GM19238 (cell line): ENCODE data around the gene LCORL.
"Not testable (repeated sequence)": the region's sequence is repeated elsewhere in the genome, so short reads cannot be mapped to it uniquely, and the experiment has no call there.

ENCODE experiments used
- DNase-seq: peaks from one replicate; pipeline ENCODE4 v3.0.0; 2011; ENCODE audit warnings: low spot score; ENCODE audit not compliant: insufficient read length

LCORL gene

DNA sequence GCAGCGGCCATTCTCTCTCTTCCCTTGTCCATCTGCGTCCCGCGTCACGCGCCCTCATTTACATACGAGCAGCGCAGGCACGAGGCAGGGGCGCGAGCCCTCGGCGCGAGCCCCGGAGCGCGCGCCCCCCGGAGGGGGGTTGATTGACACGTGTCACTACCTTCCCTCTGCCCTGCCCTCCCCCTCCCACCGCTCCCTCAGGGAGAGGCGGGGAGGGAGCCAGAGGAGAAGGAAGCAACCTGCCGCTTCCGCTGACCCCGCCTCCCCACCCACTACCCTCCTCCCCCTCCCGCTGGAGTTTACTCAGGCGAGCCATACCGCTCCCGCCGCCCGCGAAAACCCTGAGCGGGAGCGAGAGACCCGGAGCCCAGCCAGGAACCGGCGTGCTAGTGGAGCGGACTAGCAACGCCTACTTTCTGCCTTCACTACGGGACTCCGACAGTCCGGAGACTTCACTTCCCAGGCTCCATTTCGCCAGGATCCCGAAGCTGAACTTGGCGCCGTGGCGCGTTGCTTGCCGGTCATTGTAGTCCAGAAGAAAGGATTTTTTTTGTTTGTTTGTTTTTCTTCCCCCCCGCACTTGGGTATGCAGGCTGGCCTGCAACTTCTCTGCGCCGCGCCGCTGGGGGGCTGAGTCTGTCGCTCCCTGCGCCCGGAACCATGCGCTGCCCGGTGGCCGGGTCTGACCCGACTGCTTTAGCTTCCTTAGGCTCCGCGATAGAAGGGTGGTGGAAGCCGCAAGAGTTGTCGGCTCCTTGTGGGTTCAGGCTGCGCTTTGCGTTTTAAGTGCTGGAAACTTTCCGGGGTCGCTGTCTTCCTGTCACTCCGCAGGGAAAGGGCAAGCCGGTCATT is at the start of gene LCORL:
Gene LCORL, minus strand, starts transcription at position 36 of the 852 bp plus-strand sequence. Its CDS starts 4 bp downstream, at position 32.
- peak; percentile 78 for DNase-seq

DNA sequence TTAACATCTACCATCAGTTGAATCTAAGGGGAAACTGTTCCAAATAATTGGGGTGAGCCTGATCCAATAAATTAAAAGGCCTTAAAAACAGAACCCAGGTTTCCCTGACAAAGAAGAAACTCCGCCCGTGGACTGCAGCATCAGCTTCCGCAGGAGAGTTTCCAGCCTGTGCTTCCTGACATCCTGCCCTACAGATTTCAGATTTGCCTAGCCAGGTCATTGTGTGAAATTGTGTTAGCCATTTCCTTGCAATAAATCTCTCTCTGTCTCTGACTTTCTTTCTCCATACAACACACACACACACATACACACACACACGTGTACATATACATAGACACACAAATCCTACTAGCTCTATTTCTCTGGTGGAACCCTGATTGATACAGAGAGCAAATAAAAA is 48.3 kb upstream of the LCORL start:
- no peak for DNase-seq

DNA sequence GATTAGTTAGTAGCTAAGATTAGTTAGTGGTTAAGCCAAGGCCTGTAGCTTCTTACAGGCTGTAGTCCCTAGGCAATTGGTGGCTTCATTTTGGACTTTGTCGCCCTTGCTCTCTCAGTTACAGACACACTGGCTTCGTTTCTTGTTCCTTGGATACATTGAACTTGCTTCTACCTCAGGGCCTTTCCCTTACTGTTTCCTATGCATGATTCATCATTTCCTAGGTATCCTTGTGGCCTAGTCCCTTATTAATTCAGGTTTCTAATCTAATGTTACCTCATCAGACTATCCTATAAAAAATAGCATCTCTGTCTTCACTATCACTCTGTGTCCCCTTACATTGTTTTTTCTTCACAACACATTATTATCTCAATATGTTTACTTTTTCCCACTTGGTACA is 45.5 kb upstream of the LCORL start:
- no peak for DNase-seq

DNA sequence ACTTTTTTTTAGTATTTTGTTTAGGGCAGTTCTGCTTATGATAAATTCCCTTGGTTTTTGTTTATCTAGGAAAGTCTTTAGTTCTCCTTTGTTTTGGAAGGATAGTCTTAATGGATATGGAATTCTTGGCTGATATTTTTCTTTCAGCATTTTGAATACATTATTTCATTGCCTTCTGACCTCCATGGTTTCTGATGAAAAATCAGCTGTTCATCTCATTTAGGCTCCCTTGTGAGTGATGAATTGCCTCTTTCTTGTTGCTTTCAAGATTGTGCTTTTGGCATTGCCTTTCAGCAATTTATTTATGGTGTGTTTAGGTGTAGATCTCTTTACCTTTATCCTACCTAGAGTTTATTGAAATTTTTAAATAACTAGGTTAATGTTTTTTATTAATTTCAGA is 41.5 kb upstream of the LCORL start:
- no peak for DNase-seq

DNA sequence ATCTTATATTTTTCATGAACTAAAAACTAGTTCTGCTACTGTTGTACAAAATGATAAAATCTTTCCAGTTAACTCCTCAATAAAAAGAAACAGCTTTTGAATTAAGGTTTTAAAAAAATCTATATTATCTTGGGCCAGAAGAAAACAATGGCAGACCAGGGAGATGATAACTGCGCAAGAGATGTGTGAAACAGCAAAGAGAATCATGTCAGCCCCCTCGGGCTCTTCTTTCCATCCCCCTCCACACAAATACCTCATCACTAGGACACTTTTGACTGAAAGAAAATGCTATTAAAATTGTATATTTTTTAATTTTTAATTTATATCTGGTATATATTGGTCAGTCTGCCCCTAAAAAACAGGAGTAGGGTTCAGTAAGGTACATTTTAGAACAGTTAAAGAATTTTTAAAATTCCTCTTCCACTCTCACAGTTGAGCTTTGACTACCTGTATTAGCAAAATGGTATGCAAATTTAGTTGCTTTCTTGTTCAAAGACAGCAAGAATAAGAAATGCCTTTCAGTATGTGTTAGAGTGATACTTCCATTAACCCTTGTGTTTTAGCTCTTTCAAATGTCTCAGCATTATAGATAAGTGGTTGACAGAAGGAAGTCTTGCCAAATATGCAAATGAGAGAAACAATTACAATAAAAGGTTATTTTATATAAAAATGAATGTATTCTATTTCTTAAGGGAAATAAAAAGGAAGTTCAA is 36.4 kb upstream of the LCORL start:
- peak; percentile 8 for DNase-seq

GRCh38 chr4:18056030-18056429 is 34.5 kb upstream of the LCORL start:
- no peak for DNase-seq

GRCh38 chr4:18052158-18052557 is 30.6 kb upstream of the LCORL start:
- DNase-seq = no peak

GRCh38 chr4:18051281-18051680 is 29.7 kb upstream of the LCORL start:
- no peak for DNase-seq

DNA sequence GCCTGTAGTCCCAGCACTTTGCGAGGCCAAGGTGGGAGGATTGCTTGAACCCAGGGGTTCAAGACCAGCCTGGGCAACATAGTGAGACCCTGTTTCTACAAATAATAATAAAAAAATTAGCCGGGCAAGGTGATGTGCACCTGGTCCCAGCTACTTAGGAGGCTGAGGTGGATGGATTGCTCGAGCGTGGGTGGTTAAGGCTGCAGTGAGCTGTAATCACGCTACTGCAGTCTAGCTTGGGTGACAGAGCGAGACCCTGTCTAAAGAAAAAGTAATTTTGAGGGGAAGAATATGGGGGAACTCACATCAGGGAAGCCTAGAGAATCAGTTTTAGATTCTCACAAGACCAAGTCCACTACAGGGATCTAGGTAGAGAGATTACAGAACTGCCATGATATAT is 28.9 kb upstream of the LCORL start:
- no peak for DNase-seq

- no peak for DNase-seq
These were observed 27.9 kb upstream of the LCORL start for GRCh38 chr4:18049446-18049845.

GRCh38 chr4:18042754-18043153 is 21.2 kb upstream of the LCORL start:
- no peak for DNase-seq

- no peak for DNase-seq
These were observed 20.5 kb upstream of the LCORL start for GRCh38 chr4:18042012-18042411.

DNA sequence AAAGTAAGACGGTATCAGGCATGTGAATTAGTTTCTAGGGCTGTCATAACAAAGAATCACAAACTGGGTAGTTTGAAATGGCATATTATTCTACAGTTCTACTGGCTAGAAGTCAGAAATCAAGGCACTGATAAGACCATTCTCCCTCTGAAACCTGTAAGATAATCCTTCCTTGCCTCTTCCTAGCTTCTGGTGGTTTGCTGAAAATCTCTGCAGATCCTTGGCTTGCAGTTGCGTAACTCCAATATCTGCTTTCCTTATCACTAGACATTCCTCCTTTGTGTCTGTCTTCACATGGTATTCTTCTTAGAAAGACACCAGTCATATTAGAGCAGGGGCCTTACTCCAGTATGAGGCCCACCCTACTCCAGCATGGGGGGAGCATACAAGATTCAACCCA is 19.6 kb upstream of the LCORL start:
- no peak for DNase-seq

- no peak for DNase-seq
These were observed 17.6 kb upstream of the LCORL start for GRCh38 chr4:18039113-18039512.

DNA sequence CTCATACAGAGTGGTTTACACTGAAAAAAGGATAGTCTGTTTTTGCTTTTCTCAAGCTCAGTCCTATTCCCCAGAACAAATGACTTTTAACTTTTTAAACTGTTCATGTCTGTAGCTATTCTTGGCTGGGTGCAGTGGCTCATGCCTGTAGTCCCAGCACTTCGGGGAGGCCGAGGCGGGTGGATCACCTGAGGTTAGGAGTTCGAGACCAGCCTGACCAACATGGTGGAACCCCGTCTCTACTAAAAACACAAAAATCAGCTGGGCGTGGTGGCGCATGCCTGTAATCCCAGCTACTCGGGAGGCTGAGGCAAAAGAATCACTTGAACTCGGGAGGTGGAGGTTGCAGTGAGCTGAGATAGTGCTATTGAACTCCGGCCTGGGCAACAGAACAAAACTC is 14.8 kb upstream of the LCORL start:
- DNase-seq = not testable (repeated sequence)

DNA sequence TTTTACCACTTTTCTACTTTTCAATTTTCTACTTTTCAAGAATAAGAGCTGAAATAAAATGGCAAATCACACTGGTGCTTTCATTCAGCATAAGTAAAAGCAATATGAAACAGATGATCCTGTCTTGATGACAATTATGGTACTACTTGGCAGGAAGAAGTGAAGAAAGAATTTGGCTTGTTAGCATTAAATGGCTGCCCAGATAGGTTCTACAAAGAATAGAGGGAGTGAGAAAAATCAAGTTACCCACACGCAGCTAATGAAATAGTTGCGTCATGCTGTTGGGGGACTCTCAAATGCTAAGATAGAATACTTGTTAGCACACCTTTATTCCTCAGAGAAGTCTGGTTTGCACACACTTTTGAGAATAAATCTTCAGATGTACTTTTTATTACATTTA is 12.5 kb upstream of the LCORL start:
- DNase-seq = no peak

DNA sequence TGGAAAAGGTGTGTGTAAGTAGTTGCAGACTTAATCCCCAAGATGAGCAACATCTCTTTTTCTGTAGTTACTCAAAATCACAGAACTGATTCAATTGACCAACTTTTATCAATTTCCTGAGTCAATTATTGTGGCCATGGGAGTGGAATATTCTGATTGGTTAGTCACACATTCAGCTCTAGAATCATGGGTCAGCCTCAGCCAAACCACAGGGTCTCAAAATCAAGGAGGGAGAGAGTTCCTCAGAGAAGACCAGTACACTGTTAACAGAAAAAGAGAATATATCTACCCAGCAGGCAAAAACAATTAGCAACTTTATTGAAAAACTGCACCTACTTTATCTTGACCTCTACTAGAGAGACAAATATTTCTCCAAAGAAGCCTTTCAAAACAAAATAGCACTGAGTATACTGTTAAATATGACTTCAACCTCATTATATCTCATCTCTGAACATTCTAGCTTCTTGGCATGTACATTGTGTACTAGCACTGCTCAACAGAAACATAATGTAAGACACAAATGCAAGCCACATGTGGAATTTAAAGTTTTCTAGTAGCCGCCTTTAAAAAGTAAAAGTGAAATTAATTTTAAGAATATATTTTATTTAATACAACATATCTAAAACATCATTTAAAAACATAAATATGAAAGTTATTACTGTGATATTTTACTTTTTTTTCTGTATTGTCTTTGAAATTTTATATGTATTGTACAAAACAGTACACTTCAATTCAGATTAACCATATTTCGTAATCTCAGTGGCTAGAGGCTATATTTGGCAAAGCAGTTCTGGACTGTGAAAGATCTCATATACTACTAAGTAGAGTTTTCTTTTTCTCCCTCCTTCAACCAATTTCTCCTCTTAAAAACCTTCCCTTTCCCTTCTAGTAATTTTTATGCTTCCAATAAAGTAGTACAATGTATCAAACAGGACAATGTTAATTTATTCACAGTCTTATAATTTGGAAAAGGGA is 11.8 kb upstream of the LCORL start:
- DNase-seq = no peak

DNA sequence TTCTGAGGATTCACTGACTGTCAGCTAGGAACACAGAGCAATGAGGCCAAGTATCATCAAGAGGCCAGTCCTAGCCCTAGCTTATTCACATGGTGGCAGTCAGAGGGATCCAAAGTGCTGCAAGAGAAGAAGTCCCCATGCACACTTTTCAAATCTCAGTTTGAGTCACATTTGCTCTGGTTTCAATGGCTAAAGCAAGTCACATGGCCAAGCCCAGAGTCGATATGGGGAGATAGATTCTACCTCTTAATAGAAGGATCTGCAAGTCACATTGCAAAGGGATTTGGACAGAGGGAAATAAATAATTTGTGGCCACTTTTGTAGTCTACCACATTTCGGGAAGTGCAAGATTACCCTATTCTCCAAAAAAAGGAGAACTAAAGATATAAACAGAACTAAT is 3.7 kb upstream of the LCORL start:
- no peak for DNase-seq

DNA sequence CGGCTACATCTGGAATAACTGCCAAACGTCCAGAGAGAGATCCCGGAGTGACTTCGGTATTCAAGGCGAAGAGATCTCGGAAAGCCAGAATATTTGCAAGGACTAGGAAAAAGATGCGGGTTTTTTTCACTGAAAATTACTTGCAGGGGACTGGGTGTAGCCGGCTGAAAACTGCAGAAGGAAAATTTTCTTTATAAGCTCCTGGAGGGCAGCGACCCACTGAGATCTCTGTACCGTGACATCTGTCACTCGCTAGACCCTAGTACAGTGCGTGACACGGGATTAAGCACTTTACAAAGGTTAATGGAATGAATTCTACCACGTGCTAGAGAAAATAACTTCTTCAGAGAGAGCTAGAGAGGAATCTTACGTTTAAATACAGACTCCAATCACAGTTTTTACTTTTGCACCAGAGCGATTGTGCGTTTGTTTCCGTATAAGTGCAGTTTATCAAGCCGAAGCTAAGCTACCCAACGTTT is 1.1 kb upstream of the LCORL start:
- DNase-seq = no peak

GRCh38 chr4:18021470-18021719 is 160 bp downstream of the LCORL start:
- peak; percentile 21 for DNase-seq

DNA sequence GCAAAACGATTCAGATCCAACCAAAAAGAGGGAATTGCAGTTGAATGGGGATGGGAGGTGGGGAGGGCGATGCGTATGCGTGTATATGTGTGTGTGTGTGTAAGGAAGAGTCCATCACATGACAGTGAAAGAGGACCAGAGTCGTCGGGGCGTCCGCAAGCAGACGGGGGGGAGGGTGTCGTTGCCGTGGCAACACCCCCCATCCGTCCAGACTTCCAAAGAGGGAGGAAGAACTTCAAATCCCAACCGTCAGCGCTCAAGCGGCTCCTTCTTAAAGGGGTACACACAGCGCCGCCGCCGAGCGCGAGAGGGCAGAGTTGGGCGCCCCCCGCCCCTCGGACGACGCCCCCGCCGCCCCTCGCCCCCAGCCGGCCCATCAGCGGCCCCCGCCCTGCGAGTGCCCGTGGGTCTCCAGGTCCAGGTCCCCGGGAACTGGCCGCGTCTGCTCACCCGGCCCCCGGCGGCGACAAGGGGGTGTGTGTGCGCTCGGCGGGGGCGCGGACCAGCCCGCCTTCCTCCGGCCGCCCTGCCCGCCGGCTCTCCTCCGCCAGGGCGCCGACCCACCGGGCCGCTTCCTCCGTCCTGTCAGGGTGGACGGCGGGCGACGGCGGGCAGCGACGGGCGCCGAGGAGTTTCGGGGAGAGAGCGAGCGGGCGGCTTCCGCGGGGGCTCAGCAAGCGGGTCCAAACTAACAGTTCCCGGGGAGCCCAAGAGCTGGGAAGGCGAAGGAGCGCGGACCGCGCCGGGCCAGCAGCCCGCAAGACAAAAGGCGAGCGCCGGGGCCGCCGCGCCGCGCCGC is 685 bp downstream of the LCORL start:
- peak; percentile 23 for DNase-seq
